ENCODE results near the gene TRAF7. TPM values are rescaled to one million over a fixed set of nuclear protein-coding genes. Genes with fewer than 3 reads are reported as not detected.

Gene TRAF7
- total RNA-seq, 2 donors from 2014 or later: 22.7 to 29.3 TPM

- WGBS, 2 donors: 89 to 95% methylated on average over 4 of the region's 4 CpGs
- Histone ChIP-seq H3K36me3 (replicated peaks in 1 of 2; ENCODE audit: insufficient read depth in 1 of 2, low read depth in 2 of 2) (no peaks in the 10 kb centered on the region), H3K9me3 (no peaks in the 10 kb centered on the region), H3K27me3 (no peaks in the 10 kb centered on the region), H3K4me3 (no peak overlapping the region), H3K27ac (no peak overlapping the region), H3K4me1 (peaks cover 26% of the 10 kb centered on the region)
- TF ChIP-seq, protein P1, sequence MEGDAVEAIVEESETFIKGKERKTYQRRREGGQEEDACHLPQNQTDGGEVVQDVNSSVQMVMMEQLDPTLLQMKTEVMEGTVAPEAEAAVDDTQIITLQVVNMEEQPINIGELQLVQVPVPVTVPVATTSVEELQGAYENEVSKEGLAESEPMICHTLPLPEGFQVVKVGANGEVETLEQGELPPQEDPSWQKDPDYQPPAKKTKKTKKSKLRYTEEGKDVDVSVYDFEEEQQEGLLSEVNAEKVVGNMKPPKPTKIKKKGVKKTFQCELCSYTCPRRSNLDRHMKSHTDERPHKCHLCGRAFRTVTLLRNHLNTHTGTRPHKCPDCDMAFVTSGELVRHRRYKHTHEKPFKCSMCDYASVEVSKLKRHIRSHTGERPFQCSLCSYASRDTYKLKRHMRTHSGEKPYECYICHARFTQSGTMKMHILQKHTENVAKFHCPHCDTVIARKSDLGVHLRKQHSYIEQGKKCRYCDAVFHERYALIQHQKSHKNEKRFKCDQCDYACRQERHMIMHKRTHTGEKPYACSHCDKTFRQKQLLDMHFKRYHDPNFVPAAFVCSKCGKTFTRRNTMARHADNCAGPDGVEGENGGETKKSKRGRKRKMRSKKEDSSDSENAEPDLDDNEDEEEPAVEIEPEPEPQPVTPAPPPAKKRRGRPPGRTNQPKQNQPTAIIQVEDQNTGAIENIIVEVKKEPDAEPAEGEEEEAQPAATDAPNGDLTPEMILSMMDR (IDR thresholded peaks at IDR 0.05): no peak
- intact Hi-C loops (cut with DNase I): no loop called here
- DNase-seq: no peak
- no peak for ATAC-seq
These were observed 60.7 kb downstream of the TRAF7 start for GRCh38 chr16:2216330-2216729.

- Histone ChIP-seq H3K27ac (peak within 1 kb of the TSS; percentile 33 to 81 (median 73)), H3K9me3 (no peaks in the 10 kb centered on the region), H3K4me3 (peak within 1 kb of the TSS; percentile 45 to 75), H3K4me1 (peaks cover 32% of the 10 kb centered on the region), H3K36me3 (replicated peaks in 1 of 2; ENCODE audit: insufficient read depth in 1 of 2, low read depth in 2 of 2) (no peaks in the 10 kb centered on the region), H3K27me3 (no peaks in the 10 kb centered on the region)
- intact Hi-C loops (cut with DNase I): no loop called here
- ATAC-seq: peak; percentile 99
- peak; percentile 100 for DNase-seq
- 0% methylated on average over 6 to 73 of the region's 82 CpGs for WGBS, 2 donors
- TF ChIP-seq, protein P1 (IDR thresholded peaks at IDR 0.05): peak in 3 of 7 experiments; percentile 10 to 33 (median 31)
- TF ChIP-seq POLR2A (IDR thresholded peaks at IDR 0.05): peak; percentile 90 to 92 (median 92)
These were observed 67.8 kb downstream of the TRAF7 start, which contains the start of gene E4F1 for GRCh38 chr16:2223221-2223941. TSS of gene E4F1 (plus strand) at chr16:2223591. CDS start at chr16:2223614, 23 bp downstream.

- H3K27ac ChIP-seq: peak overlapping the region; percentile 33 to 81 (median 73)
- peak; percentile 52 to 64 (median 61) for DNase-seq
- 3 to 6% methylated on average over 10 to 22 of the region's 22 CpGs for WGBS, 2 donors
- intact Hi-C loops (cut with DNase I): no loop called here
- peaks cover 32% of the 10 kb centered on the region for H3K4me1 ChIP-seq
- H3K27me3 ChIP-seq: no peaks in the 10 kb centered on the region
- peaks cover 2 to 3% of the 10 kb centered on the region in 2 donors for H3K36me3 ChIP-seq (replicated peaks in 1 of 2; ENCODE audit: insufficient read depth in 1 of 2, low read depth in 2 of 2)
- H3K4me3 ChIP-seq: peak overlapping the region; percentile 45 to 75
- peak; percentile 34 for ATAC-seq
- H3K9me3 ChIP-seq: no peaks in the 10 kb centered on the region
- TF ChIP-seq, protein P1 (IDR thresholded peaks at IDR 0.05): peak in 4 of 7 experiments; percentile 11 to 32 (median 28)
- no peak for TF ChIP-seq POLR2A (IDR thresholded peaks at IDR 0.05)
These were observed 68.4 kb downstream of the TRAF7 start for GRCh38 chr16:2223942-2224486.

GRCh38 chr16:2226245-2226793 lies 70.7 kb downstream of the TRAF7 start:
- H3K9me3 ChIP-seq: no peaks in the 10 kb centered on the region
- H3K36me3 ChIP-seq (replicated peaks in 1 of 2; ENCODE audit: insufficient read depth in 1 of 2, low read depth in 2 of 2): peaks cover 9% of the 10 kb centered on the region in 2 donors
- WGBS, 2 donors: 32 to 39% methylated on average over 9 of the region's 9 CpGs
- no peak overlapping the region for H3K4me3 ChIP-seq
- H3K27me3 ChIP-seq: no peaks in the 10 kb centered on the region
- TF ChIP-seq POLR2A (IDR thresholded peaks at IDR 0.05): no peak
- TF ChIP-seq, protein P1 (IDR thresholded peaks at IDR 0.05): no peak
- peaks cover 32% of the 10 kb centered on the region for H3K4me1 ChIP-seq
- peak in 1 of 4 donors; percentile 18 for DNase-seq
- no peak for ATAC-seq
- intact Hi-C loops (cut with DNase I): no loop called here
- H3K27ac ChIP-seq: peak overlapping the region in 1 of 4 donors; percentile 23

Measured in body of pancreas (tissue), 4 donors.